DMS53 (cell line): ENCODE measurements around the gene ANKRD7.
"Not testable (repeated sequence)": the region's sequence is repeated elsewhere in the genome, so short reads cannot be mapped to it uniquely, and the experiment has no call there.

ENCODE experiments used
- DNase-seq: peaks from one replicate; lab custom pipeline; 2025; lab: John Stamatoyannopoulos, UW

ANKRD7 gene

DNA sequence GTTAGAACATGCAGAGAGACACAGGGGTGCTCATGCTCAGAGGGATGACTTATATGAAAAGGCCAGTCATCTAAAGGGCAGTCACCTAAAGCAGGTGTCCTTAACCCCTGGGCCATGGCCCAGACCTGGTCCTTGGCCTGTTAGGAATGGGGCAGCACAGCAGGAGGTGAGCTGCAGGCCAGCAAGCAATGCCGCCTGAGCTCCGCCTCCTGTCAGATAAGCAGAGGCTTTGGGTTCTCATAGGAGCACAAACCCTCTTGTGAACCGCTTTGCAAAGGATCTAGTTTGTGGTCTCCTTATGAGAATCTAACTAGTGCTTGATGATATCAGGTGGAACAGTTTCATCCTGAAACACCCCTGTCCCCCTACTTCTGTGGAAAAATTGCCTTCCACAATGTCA, 14.5 kb downstream of the ANKRD7 start:
- DNase-seq: no peak

DNA sequence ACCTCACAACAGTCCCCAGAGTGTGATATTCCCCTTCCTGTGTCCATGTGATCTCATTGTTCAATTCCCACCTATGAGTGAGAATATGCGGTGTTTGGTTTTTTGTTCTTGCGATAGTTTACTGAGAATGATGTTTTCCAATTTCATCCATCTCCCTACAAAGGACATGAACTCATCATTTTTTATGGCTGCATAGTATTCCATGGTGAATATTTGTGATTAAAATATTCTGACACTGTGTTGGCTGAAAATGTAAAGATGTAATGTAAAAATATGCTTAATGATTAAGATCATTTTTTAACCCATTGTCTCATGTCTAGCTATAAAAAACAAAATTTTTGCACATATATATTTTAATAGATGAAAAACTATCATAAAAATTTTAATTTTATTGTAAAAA, 15.8 kb downstream of the ANKRD7 start:
- DNase-seq: not testable (repeated sequence)

- DNase-seq: no peak
Observed at GRCh38 chr7:118243695-118244094, 19.2 kb downstream of the ANKRD7 start.

DNA sequence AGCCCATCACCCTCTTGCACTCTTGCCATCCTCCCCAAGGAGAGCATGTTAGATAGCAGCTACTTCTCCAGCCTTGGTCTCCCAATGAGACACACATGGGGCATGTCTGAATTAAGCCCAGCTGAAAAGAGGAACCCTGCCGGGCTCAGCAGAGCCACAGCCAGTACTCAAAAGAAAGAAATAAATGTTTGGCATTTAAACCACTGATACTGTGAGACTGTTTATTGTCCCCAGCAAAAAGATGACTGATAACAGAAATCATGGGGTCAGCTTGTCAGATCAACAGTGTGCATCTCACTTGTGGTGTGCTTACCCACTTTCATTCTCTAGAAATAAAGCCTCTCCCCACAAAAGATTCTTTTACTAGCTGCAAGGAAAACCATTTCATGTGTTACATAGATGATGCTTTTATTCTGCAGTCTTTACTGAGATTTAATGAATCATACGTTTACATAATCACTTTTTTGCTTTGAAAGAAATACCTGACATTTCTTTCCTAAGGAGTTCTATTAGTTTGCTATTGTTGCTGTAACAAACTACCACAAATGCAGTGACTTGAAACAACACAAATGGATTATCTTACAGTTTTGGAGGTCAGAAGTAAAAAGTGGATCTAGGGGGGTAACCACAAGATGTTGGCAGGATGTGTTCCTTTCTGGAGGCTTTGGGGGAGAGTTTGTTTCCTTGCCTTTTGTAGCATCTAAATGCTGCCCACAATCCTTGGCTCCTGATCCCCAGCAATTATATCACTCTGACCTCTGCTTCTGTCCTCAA, 20.9 kb downstream of the ANKRD7 start:
- DNase-seq: no peak

DNA sequence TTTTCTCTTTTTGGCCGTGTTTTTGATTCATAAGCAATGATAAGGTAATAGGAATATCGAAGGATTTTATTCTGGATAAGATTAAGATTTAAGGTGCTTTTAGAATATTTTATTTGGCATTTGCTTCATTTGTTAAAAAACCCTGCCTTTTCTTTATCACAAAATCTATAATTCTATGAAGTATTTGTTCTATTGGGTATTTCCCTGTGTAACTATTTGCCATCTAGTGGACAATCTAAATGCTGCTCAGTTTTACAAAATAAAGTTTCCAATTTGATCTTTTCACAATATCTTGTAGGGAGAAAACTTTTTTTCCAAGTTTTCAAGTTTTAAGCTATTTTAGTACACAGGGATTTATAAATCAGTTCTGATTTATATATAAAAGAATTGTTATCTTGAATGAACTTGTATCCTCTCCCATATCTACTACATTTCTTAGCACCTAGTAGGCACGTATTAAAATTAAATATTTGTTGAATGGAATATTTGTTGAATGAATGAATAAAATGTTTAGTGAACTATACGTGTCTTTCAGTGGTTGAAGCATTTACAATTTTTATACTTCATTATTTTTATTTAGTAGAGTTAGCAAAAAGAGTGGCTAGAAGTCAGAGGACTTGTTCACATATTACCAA, 26.5 kb downstream of the ANKRD7 start:
- DNase-seq: peak; percentile 16

DNA sequence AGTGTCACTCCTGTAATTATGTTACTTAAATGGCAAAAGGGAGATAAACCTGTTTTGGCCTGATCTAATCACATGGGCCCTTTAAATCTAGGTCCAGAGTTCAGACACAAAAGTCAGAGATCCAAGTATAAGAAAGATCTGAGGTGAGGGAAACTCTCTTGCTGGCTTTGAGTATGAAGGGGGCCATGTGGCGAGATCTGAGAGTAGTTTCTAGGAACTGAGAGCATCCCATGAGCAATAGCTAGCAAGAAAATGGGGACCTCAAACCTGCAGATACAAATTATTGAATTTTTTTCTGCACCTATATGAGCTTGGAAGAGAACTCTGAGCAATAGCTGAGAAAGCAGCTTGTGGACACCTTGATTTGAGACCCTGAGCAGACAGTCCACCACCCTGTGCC, 27.6 kb downstream of the ANKRD7 start:
- DNase-seq: no peak

GRCh38 chr7:118259115-118259514, 34.6 kb downstream of the ANKRD7 start:
- peak; percentile 30 for DNase-seq

- no peak for DNase-seq
Observed at GRCh38 chr7:118264836-118265235, 40.3 kb downstream of the ANKRD7 start.

GRCh38 chr7:118280319-118281012, 56.0 kb downstream of the ANKRD7 start:
- no peak for DNase-seq

DNA sequence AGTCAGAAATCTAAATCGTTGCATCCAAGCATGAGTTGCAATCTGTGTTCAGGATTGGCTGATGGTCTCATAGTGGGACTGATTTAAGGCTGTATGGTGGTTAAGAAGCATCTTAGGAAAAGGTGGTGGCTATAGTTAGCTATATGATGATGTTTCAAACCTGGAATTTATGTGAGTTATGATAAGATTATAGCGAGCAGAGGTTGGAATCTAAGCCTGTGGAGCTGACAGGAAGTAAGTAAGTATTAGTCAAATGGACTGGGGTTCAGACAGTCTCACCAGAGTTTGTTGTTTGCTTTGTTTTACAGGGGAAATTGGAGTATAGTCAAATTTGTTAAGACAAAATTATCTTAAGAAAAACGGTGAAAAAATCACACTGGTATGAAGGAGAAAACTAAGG, 56.7 kb downstream of the ANKRD7 start:
- DNase-seq: no peak

DNA sequence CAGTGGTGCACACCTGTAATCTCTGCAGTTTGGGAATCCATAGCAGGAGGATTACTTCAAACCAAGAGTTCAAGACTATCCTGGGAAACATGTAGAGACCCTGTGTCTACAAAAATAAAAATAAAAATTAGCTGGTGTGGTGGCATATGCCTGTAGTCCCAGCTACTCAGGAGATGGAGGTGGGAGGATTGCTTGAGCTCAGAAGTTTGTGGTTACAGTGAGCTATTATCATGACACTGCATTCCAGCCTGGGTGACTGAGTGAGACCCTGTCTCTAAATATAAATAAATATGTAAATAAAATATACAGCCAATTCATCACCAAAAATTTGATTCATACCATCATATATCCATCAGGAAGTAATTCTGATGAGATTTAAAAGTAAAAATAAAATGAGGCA, 60.9 kb downstream of the ANKRD7 start:
- no peak for DNase-seq

DNA sequence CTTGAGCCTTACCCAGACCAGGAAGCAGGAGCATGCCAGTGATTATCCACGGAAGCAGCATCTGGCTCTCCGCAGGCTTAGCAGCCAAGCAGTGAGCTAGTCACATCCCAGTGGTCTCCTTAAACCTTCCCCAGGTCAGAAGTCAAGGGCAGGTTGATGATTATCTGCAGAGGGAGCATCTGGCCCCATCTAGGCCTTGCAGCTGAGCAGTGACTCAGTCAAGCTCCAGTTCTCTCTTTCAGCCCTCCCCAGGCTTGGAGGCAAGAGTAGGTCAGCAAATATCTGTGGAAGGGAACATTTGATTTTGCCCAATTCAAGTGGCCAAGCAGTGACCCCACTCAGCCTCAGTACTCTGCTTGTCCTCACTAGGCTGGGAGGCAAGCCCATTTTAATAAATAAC, 61.6 kb downstream of the ANKRD7 start:
- DNase-seq: no peak

GRCh38 chr7:118288098-118288497, 63.6 kb downstream of the ANKRD7 start:
- no peak for DNase-seq

DNA sequence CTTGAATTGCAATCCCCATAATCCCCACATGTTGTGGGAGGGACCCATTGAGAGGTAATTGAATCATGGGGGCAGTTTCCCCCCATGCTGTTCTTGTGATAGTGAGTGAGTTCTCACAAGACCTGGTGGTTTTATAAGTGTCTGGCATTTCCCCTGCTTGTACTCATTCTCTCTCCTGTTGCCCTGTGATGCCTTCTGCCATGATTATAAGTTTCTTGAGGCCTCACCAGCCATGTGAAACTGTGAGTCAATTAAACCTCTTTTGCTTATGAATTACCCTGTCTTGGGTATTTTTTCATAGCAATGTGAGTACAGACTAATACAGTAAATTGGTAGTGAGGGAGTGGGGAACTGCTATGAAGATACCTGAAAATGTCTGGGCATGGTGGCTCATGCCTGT, 65.0 kb downstream of the ANKRD7 start:
- no peak for DNase-seq
